GM18909 (cell line): ENCODE results near the gene DENND6B.
"Not testable (repeated sequence)": the region's sequence is repeated elsewhere in the genome, so short reads cannot be mapped to it uniquely, and the experiment has no call there.

Experiments used
- ATAC-seq: cut with Tn5 transposase; IDR thresholded peaks from one replicate; pipeline ENCODE4 v1.9.1; 2021; ENCODE audit warnings: mild to moderate bottlenecking; ENCODE audit not compliant: unreplicated experiment, poor library complexity

Gene DENND6B

DNA sequence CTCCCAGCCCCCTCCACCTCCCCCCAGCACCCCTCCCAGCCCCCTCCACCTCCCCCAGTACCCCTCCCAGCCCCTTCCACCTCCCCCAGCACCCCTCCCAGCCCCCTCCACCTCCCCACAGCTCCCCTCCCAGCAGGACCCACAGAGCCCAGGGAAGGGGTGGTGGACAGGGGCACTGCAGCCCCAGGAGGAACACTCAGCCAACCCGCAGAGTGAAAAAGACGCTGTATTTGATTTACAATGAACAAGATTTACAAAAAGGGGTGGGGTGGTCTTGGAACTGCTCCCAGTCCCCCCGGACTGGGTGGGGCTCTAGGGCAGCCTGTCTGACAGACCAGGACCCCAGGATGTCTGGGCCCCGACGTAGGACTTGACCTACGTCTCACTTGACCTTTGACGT is 52.0 kb downstream of the DENND6B start:
- no peak for ATAC-seq

DNA sequence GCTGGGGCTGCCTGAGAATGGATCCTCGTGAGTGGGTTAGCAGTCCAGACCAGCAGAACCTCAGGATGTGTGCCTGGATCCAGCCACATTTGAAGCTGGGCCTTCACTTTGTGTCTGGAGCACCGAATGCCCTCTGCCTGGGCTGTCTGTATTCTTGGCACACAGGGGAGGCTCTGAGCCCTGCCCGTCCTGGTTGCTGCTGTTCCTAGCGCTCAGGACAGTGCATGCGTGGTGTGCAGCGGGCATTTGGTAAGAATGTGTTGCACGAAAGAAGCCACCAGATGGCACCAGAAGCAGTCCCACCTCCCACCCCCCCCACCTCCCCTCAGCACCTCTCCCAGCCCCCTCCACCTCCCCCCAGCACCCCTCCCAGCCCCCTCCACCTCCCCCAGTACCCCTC is 52.5 kb downstream of the DENND6B start:
- ATAC-seq = no peak

DNA sequence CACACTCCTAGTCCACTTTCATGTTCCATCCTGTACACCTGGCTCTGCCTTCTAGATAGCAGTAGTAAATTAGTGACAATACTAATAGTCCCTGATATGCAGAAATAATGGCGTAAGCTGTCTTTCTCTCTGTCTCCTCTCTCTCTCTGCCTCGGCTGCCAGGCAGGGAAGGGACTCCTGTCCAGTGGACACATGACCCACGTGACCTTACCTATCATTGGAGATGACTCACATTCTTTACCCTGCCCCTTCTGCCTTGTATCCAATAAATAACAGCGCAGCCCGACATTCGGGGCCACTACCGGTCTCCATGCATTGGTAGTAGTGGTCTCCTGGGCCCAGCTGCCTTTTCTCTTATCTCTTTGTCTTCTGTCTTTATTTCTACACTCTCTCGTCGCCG is 53.0 kb downstream of the DENND6B start:
- ATAC-seq = not testable (repeated sequence)

DNA sequence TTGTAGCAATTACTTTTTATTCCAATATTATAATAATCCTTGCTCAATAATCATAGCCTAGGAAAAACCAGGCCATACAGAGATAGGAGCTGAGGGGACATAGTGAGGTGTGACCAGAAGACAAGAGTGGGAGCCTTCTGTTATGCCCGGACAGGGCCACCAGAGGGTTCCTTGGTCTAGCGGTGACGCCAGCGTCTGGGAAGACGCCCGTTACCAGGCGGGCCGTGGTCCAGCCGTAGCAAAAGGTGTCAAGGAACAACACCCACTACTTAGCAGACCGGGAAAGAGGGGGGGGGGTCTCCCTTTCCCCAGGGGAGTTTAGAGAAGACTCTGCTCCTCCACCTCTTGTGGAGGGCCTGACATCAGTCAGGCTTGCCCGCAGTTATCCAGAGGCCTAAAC is 53.5 kb downstream of the DENND6B start:
- ATAC-seq = not testable (repeated sequence)

DNA sequence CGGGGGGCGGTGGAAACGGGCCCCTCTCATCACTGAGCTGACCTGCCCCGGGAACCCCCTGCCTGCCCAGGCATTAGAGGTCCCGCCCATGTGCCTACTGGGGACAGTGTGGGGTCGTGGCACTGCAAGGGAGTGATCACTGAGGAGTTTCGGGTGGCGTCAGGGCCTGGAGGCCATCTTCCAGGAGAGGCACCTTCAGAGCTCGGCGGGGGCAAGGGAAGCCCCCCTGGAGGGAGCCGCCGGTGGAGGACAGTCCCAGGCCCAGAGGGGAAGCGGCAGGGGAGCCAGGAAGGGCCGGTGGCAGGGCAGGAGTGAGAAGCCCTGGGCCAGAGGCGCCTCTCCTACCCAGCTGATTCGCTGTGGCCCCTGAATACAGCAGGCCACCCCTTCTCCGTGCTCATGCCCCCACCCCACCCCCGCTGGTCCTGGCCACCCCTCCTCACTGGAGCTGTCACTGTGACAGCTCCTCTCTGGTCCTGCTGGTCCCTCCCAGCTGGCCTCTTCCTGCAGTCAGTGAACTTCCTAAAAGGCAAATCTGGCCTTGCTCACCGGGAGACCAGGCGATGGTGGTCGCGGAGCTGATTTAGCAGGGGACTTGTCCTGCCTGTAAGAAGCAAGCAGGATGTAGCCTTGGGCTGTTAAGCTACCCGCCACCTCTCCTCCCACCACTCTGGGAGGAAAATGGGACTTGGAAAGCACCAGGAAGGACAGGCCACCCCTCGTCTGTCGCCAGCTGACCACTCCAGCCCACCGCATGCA is 54.6 kb downstream of the DENND6B start:
- no peak for ATAC-seq

DNA sequence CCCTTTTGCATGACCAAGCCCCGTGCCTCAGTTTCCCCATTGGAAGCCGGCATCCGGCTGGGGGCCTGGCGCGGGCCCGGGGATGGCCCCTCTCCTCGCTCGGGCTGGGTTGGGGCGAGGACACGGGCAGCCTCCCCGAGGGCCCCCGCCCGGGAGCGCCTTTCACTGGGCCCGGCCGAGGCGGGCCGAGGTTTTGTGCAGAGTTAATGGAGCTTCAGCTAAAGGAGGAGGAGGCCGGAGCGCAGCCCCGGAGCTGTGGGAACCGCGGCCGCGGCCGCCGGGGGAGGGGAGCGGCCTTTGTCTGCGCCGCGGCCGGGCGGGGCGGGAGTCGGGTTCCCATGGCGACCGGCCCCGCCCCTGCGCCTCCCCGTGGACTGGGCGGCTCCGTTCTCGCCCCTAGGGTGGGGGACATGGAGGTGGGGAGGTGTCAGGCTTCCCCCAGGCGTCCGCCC is 55.3 kb downstream of the DENND6B start:
- no peak for ATAC-seq

DNA sequence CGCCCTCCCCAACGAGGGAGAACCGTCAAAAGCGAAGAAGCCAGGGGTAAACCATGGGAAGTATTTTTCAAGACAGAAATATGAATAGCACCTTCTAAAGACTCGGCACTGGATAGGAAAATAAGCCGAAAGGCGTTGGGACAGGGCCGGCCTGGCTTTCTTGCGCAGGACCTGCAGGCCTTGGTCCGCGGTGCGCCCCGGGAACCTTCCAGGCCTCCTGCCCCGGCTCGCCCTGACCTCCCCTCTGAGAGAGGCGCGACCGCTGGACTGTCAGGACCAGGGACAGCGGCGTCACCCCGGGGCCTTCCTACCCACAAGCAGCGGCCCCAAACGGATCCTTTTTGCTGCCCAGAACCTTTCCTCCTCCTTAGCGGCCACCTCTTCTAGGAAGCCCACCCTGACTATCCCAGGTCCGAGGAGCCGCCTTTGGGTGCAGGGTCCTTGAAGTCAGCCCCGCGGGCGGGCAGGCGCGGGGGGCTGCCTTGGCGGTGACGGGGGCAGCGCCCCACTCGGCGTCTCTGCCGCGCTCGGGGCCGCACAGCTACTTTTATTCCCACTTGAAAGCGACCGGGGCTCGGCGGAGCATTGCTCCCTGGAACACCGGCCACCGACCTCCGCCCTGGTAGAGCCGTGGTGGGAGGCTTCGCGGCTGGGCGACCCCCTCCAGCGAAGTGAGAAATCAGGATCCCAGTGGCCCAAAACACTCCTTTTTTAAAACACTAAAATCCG is 56.0 kb downstream of the DENND6B start:
- no peak for ATAC-seq

DNA sequence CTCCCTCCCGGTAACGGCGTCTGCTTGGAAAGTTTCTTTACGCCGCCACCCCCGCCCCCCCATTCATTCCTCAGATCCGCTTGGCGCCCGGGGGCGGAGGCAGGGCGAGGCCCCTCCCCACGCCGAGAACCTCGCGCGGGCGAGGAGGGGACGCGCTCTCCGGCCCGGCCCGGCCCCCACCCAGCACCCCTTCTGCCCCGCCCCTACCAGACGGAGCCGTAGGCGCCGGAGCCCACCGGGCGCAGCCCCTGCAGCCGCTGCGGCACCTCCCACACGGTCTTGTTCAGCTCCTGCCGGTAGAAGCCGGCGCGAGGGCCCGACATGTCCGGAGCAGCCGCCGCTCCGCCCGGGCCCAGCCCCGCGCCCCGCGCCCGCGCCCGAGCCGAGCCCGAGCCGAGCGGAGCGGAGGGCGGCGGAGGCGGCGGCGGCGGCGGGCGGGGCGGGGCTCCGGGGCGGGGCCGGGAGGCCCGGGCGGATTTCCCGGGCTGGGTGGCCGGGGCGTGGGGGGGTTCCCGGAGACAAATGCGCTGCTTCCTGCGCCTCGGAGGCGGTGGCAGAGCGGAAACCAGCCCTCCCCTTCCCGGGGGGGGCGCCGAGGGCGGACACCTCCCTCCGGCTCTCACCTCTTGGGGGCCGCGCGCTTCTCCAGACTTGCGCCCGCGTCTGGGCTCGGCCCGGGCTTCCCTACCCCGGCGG is 56.7 kb downstream of the DENND6B start, which contains the start of gene MAPK11:
MAPK11 (minus strand) TSS at position 411 of the 696 bp plus-strand sequence; CDS start at position 323, 88 bp downstream.
- ATAC-seq = no peak

DNA sequence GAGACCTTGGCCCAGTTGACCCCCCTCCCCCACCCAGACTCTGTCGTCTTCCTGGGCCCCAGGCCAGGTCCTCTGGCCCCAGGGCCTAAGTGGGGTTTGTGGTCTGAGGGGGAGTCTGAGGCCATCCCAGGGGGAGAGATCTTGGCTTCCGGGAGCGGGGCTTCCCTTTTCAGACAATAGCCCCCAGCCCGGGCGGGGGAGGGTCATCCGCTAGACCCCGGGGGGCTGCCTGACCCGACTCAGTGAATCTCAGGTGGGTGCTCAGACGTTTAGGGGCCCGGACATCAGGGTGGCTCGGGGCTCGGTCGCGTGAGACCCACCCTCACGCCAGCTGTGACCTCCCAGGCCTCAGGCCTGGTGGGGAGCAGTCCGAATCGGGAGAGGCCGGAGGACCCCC is 57.2 kb downstream of the DENND6B start:
- ATAC-seq = no peak

DNA sequence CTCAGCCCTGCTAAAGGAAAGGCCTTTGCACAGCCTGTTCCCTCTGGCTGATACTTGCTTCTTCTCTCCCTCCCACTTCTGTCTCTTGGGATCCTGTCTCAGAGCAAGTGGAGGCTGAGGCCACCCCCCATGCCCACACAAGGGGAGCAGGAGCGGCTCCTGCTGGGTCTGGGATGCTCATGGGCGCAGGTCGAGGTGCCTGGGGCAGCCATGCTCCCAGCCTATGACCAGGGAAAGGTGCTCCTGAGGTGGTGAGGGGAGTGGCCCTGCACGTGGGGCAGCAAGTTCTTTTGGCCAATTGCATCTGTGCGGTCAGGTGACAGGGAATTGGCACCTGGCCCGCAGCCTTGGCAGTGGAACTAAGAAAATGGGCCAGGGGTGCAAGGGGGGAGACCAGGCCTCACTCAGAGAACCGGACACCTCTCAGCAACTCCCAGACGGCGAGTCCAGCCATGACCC is 58.1 kb downstream of the DENND6B start:
- ATAC-seq = no peak

DNA sequence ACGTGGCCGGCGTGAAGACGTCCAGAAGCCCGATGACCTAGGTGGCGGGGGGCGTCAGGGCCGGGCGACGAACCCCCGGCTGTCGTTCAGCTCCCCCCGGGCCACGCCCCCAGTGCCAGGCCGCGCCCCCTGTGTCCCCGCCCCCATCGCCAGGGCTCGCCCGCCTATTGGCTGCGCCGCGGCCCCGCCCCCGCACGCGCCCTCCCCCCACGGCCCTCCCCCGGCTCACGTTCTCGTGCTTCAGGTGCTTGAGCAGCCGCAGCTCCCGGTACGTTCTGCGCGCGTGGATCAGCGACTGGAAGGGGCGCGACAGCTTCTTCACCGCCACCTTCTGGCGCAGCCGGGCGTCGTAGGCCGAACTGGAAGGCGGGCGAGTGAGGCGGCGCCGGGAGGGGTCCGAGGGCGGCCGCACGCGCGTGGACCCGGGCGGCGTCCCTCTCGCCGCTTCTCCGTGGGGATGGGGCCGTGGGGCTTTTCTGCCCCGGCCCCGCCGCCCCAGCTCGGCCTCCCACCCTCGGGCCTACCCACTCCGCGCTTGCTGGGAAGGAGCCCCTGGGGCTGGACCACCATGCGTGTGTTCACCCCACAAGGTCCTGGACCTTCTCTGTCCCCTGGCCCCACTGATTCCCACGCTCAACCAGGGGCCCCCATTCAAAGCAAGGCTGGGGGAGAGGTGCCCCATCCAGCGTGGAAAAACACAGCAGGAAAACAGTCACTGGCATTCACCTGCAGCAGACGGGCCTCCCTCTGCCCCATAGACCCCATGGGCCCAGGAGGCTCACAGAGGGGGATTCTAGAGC is 59.0 kb downstream of the DENND6B start:
- ATAC-seq = no peak

DNA sequence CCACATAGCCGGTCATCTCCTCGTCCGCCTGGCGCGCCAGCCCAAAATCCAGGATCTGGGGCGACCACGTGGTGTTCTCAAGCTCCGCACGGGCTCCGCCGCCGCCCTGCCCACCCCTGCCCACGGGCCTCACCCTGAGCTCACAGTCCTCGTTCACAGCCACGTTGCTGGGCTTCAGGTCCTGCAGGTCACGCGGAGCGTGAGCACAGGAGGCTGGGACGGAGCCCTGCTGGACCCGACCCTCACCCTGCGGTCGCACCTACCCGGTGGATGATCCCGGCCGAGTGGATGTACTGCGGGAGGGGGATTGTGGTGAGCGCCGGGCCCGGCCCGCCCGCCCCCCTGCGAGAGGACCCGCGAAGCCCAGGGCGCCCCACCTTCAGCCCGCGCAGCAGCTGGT is 59.8 kb downstream of the DENND6B start:
- no peak for ATAC-seq

DNA sequence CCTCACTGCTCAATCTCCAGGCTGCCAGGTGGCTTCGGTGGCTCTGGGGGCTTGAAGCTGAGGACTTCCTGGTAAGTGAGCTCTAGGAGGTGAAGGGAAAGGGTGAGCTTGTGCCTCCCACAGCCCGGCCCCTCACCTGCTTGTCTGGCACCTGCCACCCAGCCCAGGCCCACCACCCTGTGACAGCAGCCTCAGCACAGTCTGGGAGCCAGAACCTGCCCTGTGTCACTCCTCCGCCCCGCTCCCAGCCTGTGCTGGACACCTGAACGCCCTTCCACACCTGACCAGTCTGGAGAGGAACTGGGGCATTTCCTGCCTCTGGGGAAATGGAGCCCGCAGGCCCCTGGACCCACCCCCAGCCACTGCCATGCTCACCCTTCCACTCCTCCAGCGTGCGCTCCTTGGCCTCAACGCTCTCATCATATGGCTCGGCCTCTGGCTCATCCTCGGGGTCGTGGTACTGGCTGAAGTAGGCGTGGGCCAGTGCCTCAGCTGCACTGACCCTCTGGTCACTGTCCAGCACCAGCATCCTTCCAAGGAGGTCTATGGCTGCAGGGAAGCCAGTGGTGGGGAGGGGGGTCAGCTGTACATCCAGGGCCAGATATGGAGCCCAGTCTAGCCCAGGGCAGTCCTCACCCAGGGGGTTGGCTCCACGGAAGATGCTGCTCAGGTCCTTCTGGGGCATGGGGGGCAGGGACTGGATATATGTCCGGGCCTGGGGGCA is 61.7 kb downstream of the DENND6B start:
- ATAC-seq = no peak

DNA sequence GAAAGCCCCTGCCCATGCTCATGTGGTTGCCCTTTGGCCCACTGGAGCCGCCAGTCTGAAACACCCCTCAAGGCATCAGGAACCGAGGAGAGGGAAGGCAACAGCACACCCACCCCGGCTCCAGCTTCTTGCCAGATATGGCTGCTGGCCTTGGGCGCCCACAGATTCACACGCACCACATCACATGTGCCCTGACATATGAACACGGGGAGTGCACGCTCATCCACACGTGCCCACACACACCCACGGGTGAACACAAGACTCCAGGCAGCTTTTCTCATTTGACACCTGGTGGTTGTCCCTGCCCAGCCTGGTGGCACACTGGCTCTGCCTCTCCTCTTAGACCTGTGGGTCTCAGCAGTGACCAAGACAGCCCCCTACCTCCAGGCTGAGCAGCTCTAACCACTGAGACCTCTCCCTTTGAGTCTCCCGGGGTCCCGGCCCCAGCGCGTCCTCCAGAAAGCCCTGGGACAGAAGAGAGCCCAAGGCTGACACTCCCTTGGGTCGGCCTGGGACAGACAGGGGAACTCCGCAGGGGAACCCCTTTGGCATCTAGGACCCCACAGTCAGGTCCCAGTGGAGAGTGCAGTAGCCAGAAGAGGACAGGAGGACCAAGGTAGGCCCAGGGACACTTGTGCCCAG is 62.6 kb downstream of the DENND6B start:
- ATAC-seq = no peak

DNA sequence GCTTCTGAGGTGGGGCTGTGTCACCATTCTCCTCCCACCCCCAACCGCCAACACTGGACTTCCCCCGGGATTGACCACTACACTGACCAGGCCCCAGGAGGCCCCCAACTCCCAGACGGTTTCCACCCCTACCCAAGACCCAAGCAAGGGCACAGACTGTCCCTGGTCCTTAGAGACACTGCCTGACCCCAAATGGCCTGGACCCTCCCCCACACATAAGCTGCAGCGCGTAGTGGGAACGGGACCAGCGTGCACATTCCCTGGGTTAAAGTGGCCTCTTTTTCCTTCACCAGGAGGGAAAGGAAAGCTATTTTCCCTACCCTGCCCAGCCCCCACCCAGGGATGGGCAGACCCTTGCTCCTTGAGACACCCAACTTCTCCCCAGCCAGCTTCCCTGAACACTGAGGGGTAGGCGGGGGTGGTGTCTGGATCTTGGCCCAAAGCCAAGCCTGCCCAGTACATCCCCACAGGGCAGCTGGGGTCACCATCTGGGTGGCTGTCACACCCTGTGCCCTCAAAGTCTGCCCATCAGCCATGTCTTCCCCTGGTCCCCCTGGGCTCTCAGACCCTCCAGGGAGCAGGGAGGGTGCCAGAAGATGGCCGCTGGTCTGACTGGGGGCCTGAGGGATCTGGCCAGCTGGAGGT is 63.7 kb downstream of the DENND6B start:
- ATAC-seq = no peak

DNA sequence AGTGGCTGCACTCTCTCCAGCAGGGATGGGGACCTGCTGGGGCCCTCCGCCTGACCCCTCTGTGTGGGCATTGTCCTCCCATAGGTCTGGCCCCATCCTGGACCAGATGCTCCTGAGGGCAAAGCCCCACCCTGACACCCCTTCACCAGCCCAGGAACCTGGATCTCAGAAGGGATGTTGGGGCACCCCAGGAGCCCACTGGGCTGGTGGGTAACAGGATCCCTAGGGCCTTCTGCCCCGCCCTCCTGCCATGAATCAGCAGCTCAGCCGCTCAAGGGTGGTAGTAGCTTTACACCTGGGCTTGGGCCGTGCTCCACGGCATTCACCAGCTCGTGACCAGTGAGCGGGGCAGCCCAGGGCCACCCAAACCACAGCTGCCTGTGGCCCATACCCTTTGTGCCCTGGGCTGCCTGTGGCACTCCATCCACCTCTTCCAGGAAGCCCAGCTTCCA is 64.3 kb downstream of the DENND6B start:
- ATAC-seq = no peak

DNA sequence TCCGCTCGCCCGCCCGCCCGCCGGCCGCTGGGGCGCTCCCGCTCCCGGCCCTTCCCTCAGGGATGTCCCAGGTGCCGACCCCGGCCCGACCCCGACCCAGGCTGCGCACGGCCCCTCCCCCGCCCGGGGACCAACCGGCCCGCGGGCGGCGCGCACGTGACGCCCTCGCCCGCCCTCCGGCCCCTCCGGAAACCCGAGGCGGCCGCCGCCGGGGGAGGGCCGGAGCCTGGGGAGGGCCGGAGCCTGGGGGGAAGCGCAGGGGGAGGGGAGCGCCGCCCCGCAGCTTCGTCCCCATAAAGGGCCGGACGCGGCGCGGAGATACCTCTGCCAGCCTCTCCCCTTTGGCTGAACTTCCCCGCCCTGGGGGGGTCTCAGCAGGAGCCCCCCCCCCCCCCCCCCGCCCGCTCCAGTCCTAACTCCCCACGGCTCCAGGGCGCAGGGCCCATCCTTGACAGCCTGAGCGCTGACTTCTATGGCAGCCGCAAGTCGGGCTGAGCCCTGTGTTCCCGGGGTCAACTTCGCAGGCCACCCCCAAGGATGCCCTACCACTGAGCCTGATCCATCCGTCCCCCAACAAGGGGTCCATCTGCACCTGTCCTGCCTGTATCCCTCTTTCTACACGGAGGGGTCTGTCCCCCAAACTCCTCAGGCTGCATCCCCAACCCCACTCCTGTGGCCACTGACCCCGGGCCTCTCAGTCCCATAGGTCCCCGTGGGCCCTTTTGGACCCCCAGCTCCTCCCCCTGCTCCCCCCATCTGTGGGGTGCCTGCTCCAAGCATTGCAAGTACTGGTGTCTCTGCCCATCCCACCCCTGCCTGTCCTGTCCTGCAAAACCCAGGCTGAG is 65.0 kb downstream of the DENND6B start, which contains the start of gene MAPK12:
MAPK12 (minus strand) TSS at position 69 of the 845 bp plus-strand sequence. CDS start 174 bp downstream, outside the sequence.
- no peak for ATAC-seq
